Right lobe of liver (tissue), 6 donors: ENCODE data around the gene RPUSD1. TPM values are rescaled to one million over a fixed set of nuclear protein-coding genes. Genes with fewer than 3 reads are reported as not detected.

ENCODE experiments used
- ATAC-seq, 4 donors: fragments of 200-7000 bp; cut with Tn5 transposase; one replicate each; pipeline ENCODE4 v1.9.1; 2020; ENCODE audit warnings: mild to moderate bottlenecking in 4 of 4, moderate library complexity in 4 of 4
- DNase-seq, 3 donors: peaks; one replicate each; pipeline ENCODE4 v3.0.0-alpha.2; 2020
- H3K27ac ChIP-seq, 3 donors: fragments of 200-600 bp; one replicate each; pipeline ENCODE4 v1.8.0; 2022
- H3K27me3 ChIP-seq, 2 donors: fragments of 200-600 bp; one replicate each; pipeline ENCODE4 v1.8.0; 2022
- H3K36me3 ChIP-seq, 4 donors: fragments of 200-600 bp; sonication (generic) in 1 of 4; one replicate each; pipeline versions ENCODE4 v1.5.1 to v1.8.0; 2017 to 2022; ENCODE audit warnings: control low read depth in 1 of 4
- H3K4me1 ChIP-seq, 4 donors: fragments of 200-600 bp; sonication (generic) in 1 of 4; one replicate each; pipeline versions ENCODE4 v1.5.1 to v1.8.0; 2017 to 2022; ENCODE audit warnings: control low read depth in 1 of 4
- H3K4me3 ChIP-seq, 3 donors: fragments of 200-600 bp; one replicate each; pipeline ENCODE4 v1.8.0; 2022
- H3K9me3 ChIP-seq, 4 donors: fragments of 200-600 bp; sonication (generic) in 1 of 4; one replicate each; pipeline versions ENCODE4 v1.5.1 to v1.8.0; 2017 to 2022; ENCODE audit warnings: control low read depth in 1 of 4
- CTCF ChIP-seq, 4 donors: fragments of 200-600 bp in 3 of 4; fragments of 450-650 bp in 1 of 4; IDR thresholded peaks; one replicate each; pipeline versions ENCODE4 v1.5.1 to v1.8.0; 2016 to 2022; ENCODE audit warnings: antibody characterized with exemption in 4 of 4, mild to moderate bottlenecking in 2 of 4
- POLR2A ChIP-seq: fragments of 450-650 bp; IDR thresholded peaks from one replicate; pipeline ENCODE4 v1.6.1; 2017; ENCODE audit warnings: antibody characterized with exemption, mild to moderate bottlenecking
- WGBS: methylation state at CpG from one replicate; pipeline ENCODE4 v1.1.6; 2018; ENCODE audit warnings: low coverage, low lambda C conversion rate; ENCODE audit not compliant: insufficient coverage; ENCODE audit errors: missing lambda C conversion rate; 5-methylcytosine and 5-hydroxymethylcytosine counted together
- intact Hi-C, 2 donors: fragments of 100-400 bp; cut with DNase I; formaldehyde crosslinking; loops; one replicate each; pipeline versions ENCODE4 v1.11.2 to v1.14.1; 2022
- total RNA-seq, 6 experiments: library from RNA; depleted of rRNA in 2 of 6; stranded (reverse); fragments of >200 nt in 2 of 6; fragmentation: NEBNext Ultra II Directional in 3 of 6; extraction: Animal tissue kit (Norgen Biotek cat#: 25700) in 3 of 6; gene quantifications; one replicate each; pipeline versions ENCODE4 v1.1.0 to v1.2.4, GENCODE V29; 2016 to 2023
- donor health status: DM: no; HTN: yes; CAD: no.
- donor health status: DM: no; HTN: no; CAD: no.
- donor health status: DM: no; HTN: no; CAD: no.
- donor health status: DM: no; HTN: yes; CAD: no.
- donor health status: DM: no; HTN: yes; CAD: no.

Gene RPUSD1
- total RNA-seq, 6 experiments from 2014 or later, result 5.1 to 16.2 (median 6.6) TPM

DNA sequence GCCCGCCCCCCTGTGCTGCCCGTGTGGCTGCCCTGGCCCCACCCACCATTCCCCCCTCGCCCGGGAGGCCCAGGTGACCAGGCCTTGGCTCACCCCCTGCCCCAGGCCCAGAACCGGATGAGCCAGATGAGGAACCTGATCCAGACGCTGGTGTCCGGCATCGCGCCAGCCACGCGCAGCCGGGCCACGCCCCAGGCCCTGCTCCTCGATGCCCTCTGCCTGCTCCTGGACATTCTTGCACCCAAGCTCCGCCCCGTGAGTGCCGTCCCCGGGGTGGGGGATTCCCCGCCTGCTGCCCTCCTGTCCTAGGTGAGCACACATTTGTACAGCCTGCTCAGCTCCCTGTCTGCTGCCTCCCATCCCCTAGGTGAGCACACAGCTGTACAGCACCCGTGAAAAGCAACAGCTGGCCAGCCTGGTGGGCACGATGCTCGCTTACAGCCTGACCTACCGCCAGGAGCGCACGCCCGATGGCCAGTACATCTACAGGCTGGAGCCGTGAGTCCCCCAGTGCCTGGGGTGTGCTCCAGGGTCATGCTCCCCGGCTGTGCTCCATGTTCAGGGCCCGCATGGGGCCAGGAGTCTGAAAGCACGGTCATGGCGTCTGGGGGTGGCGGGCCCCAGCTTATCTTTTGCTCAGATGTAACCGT, 7.5 kb upstream of the RPUSD1 start:
- no peaks in the 10 kb centered on the region for H3K4me1 ChIP-seq
- no peaks in the 10 kb centered on the region for H3K36me3 ChIP-seq
- TF ChIP-seq CTCF (IDR thresholded peaks at IDR 0.05) (no peak), POLR2A (no peak)
- no peaks in the 10 kb centered on the region for H3K9me3 ChIP-seq
- WGBS, result 65% methylated on average over 13 of the region's 33 CpGs
- no peak overlapping the region for H3K27ac ChIP-seq
- no peak for ATAC-seq
- DNase-seq, result no peak
- intact Hi-C loops, result no loop called here
- no peak overlapping the region for H3K4me3 ChIP-seq
- no peaks in the 10 kb centered on the region for H3K27me3 ChIP-seq

- no peak for DNase-seq
These were observed 6.8 kb upstream of the RPUSD1 start for GRCh38 chr16:794853-795466.

GRCh38 chr16:794091-794822, 6.1 kb upstream of the RPUSD1 start:
- H3K4me1 ChIP-seq, result no peaks in the 10 kb centered on the region
- no peaks in the 10 kb centered on the region for H3K36me3 ChIP-seq
- intact Hi-C loops, result no loop called here
- no peak overlapping the region for H3K4me3 ChIP-seq
- no peak overlapping the region for H3K27ac ChIP-seq
- no peak for ATAC-seq
- no peaks in the 10 kb centered on the region for H3K27me3 ChIP-seq
- H3K9me3 ChIP-seq, result no peaks in the 10 kb centered on the region
- TF ChIP-seq POLR2A (no peak), CTCF (IDR thresholded peaks at IDR 0.05) (no peak)
- no peak for DNase-seq
- 83% methylated on average over 1 of the region's 40 CpGs for WGBS

More at GRCh38 chr16:794853-795466, 6.8 kb upstream of the RPUSD1 start:
- no peak for ATAC-seq
- WGBS, result 68% methylated on average over 4 of the region's 31 CpGs
- Histone ChIP-seq H3K9me3 (no peaks in the 10 kb centered on the region), H3K27ac (no peak overlapping the region), H3K27me3 (no peaks in the 10 kb centered on the region), H3K4me1 (no peaks in the 10 kb centered on the region), H3K4me3 (no peak overlapping the region), H3K36me3 (no peaks in the 10 kb centered on the region)
- intact Hi-C loops, result no loop called here
- TF ChIP-seq CTCF (IDR thresholded peaks at IDR 0.05) (no peak), POLR2A (no peak)

DNA sequence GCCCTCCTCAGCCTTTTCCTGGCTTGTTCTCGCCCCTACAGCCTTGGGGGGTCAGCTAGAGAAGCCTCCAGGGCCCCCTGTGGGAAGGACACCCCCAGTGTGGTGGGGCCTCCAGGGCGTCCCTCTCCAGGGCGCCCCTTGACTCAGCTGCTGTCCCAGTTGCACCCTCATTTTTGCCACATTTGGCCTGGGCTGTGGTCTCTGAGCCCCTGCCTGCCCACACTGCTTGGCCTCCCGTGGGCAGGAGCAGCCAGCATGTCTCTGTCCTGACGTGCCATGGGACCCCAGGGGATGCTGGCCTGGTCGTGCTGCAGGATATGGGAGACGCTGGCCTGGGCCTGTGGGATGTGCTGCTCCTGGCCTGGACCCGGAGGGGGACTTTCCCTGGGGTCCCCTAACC, 5.2 kb upstream of the RPUSD1 start:
- 96% methylated on average over 3 of the region's 8 CpGs for WGBS
- H3K27ac ChIP-seq, result no peak overlapping the region
- intact Hi-C loops, result no loop called here
- ATAC-seq (no peak), DNase-seq (no peak)
- no peaks in the 10 kb centered on the region for H3K27me3 ChIP-seq
- H3K36me3 ChIP-seq, result no peaks in the 10 kb centered on the region
- TF ChIP-seq POLR2A, result no peak
- no peak for TF ChIP-seq CTCF (IDR thresholded peaks at IDR 0.05)
- no peak overlapping the region for H3K4me3 ChIP-seq
- H3K4me1 ChIP-seq, result peaks cover 0 to 4% (median 0%) of the 10 kb centered on the region in 4 donors
- no peaks in the 10 kb centered on the region for H3K9me3 ChIP-seq
